GM12878 (cell line): ENCODE measurements around the gene ARHGEF1. TPM values are rescaled to one million over a fixed set of nuclear protein-coding genes. Genes with fewer than 3 reads are reported as not detected.
A peak's percentile ranks its signal among the peaks of the same experiment; 100 is the strongest.

Experiments
- BCLAF1 ChIP-seq: fragments of 450-650 bp; IDR thresholded peaks from 2 replicates; pipeline ENCODE4 v1.6.1; 2017; ENCODE audit warnings: antibody characterized with exemption, mild to moderate bottlenecking, moderate library complexity
- CBX5 ChIP-seq: sonication (generic); IDR thresholded peaks from 2 replicates; pipeline ENCODE4 v1.6.1; 2016; ENCODE audit warnings: low read depth, moderate library complexity, mild to moderate bottlenecking, inconsistent platforms
- NR2F1 ChIP-seq: fragments of 450-650 bp; conservative IDR thresholded peaks from 2 replicates; pipeline ENCODE4 v1.6.1; 2017; ENCODE audit warnings: mild to moderate bottlenecking
- USF1 ChIP-seq: IDR thresholded peaks from 2 replicates; pipeline ENCODE4 v1.6.1; 2011; ENCODE audit warnings: borderline replicate concordance, low read depth, mild to moderate bottlenecking, moderate library complexity, mixed read lengths, low read length; ENCODE audit not compliant: insufficient read depth; ENCODE audit errors: extremely low read length
- polyA plus RNA-seq, 11 experiments: library from polyadenylated mRNA; depleted of rRNA in 4 of 11; unstranded in 6 of 11; stranded (reverse) in 5 of 11; fragments of >200 nt; fragmentation: Nextera tagmentation in 4 of 11; fragmentation: Illumina TruSeq in 1 of 11; extraction: Ambion mirVana in 4 of 11; extraction: Trizol in 1 of 11; gene quantifications; 1 replicate in 1 of 11; 2 replicates in 10 of 11; pipeline versions ENCODE4 v1.2.1 to v1.2.3, GENCODE V29; 2011 to 2016; ENCODE audit warnings: inconsistent platforms in 2 of 11, missing spikeins in 2 of 11, low read depth in 1 of 11
- total RNA-seq, 4 experiments: library from RNA; depleted of rRNA in 3 of 4; stranded (reverse); fragments of >200 nt in 3 of 4; fragmentation: Illumina TruSeq in 1 of 4; extraction: Trizol in 1 of 4; gene quantifications; 2 replicates each; pipeline versions ENCODE4 v1.2.1 to v1.2.3, GENCODE V29; 2013 to 2021
- TF ChIP-seq, protein P1 (sequence below): fragments of 450-650 bp; IDR thresholded peaks from 2 replicates; pipeline ENCODE4 v1.6.1; 2018; ENCODE audit warnings: borderline replicate concordance, mild to moderate bottlenecking; ENCODE audit not compliant: partially characterized antibody

The ARHGEF1 gene
- total and polyA plus RNA-seq, 10 of the 15 experiments (the other 5 are each of a cell fraction or from before 2014, with no cell fraction given): 1.2 to 207 (median 53.9) TPM

- 0 out of 2 replicates have a peak, but pooled peaks have one; percentile 58 for TF ChIP-seq CBX5
- no peak for TF ChIP-seq USF1
- no peak for TF ChIP-seq BCLAF1
- TF ChIP-seq NR2F1: peak; percentile 87
- TF ChIP-seq, protein P1, sequence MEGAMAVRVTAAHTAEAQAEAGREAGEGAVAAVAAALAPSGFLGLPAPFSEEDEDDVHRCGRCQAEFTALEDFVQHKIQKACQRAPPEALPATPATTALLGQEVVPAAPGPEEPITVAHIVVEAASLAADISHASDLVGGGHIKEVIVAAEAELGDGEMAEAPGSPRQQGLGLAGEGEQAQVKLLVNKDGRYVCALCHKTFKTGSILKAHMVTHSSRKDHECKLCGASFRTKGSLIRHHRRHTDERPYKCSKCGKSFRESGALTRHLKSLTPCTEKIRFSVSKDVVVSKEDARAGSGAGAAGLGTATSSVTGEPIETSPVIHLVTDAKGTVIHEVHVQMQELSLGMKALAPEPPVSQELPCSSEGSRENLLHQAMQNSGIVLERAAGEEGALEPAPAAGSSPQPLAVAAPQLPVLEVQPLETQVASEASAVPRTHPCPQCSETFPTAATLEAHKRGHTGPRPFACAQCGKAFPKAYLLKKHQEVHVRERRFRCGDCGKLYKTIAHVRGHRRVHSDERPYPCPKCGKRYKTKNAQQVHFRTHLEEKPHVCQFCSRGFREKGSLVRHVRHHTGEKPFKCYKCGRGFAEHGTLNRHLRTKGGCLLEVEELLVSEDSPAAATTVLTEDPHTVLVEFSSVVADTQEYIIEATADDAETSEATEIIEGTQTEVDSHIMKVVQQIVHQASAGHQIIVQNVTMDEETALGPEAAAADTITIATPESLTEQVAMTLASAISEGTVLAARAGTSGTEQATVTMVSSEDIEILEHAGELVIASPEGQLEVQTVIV: no peak
Observed at GRCh38 chr19:41876847-41877832, 5.8 kb upstream of the ARHGEF1 start, which contains the start of gene CD79A (continued).
